HepG2 (cell line): ENCODE results near the gene CD4. TPM values are rescaled to one million over a fixed set of nuclear protein-coding genes. Genes with fewer than 3 reads are reported as not detected.

Experiments used
- CCAR2 ChIP-seq: fragments of 200-400 bp; formaldehyde crosslinking; optimal IDR thresholded peaks from 2 replicates; pipeline ENCODE3; 2018; ENCODE audit warnings: low read depth, mild to moderate bottlenecking, low read length, moderate library complexity
- CCDC6 ChIP-seq: sonication (generic); formaldehyde crosslinking; IDR thresholded peaks from 2 replicates; pipeline ENCODE4 v1.8.1; 2022; ENCODE audit warnings: mild to moderate bottlenecking, missing genetic modification reagents, moderate library complexity
- CEBPB ChIP-seq: IDR thresholded peaks from 2 replicates; pipeline ENCODE4 v1.6.1; 2011; ENCODE audit warnings: low read depth, low read length, improper control_type of control experiment, borderline replicate concordance
- FOXK2 ChIP-seq: fragments of 450-650 bp; IDR thresholded peaks from 2 replicates; pipeline ENCODE4 v1.6.1; 2016
- HMG20A ChIP-seq: IDR thresholded peaks from 2 replicates; pipeline ENCODE4 v1.6.1; 2016; ENCODE audit warnings: borderline replicate concordance
- NFE2L2 ChIP-seq: fragments of 150-350 bp; IDR thresholded peaks from 2 replicates; pipeline ENCODE4 v1.6.1; 2014; ENCODE audit warnings: low read length
- RBFOX2 ChIP-seq: fragments of 200-400 bp; formaldehyde crosslinking; IDR thresholded peaks from 2 replicates; pipeline ENCODE4 v1.6.1; 2017; ENCODE audit warnings: low read depth, mild to moderate bottlenecking, low read length
- TAF15 ChIP-seq: fragments of 200-400 bp; formaldehyde crosslinking; IDR thresholded peaks from one replicate; pipeline ENCODE4 v1.6.1; 2018; ENCODE audit warnings: mild to moderate bottlenecking, low read depth, low read length; ENCODE audit not compliant: poor library complexity, severe bottlenecking
- ZFX ChIP-seq: sonication (generic); formaldehyde crosslinking; IDR thresholded peaks from 2 replicates; pipeline ENCODE4 v1.4.0; 2020; ENCODE audit warnings: mild to moderate bottlenecking, low read depth, missing genetic modification reagents, moderate library complexity
- ZNF251 ChIP-seq: sonication (generic); formaldehyde crosslinking; IDR thresholded peaks from 2 replicates; pipeline ENCODE4 v1.9.0; 2021; ENCODE audit warnings: mild to moderate bottlenecking, missing genetic modification reagents
- ZNF768 ChIP-seq: sonication (generic); formaldehyde crosslinking; IDR thresholded peaks from 2 replicates; pipeline ENCODE4 v1.4.0; 2020; ENCODE audit warnings: missing genetic modification reagents
- polyA plus RNA-seq, 8 experiments: library from polyadenylated mRNA; depleted of rRNA in 3 of 8; stranded (reverse) in 7 of 8; unstranded in 1 of 8; fragments of >200 nt; fragmentation: Illumina TruSeq in 4 of 8; extraction: Trizol in 4 of 8; gene quantifications; 2 replicates each; pipeline versions ENCODE4 v1.2.1 to v1.2.3, GENCODE V29; 2011 to 2016; ENCODE audit warnings: low read depth in 4 of 8, missing spikeins in 1 of 8, mixed read lengths in 1 of 8; ENCODE audit not compliant: insufficient read depth in 1 of 8
- total RNA-seq, 5 experiments: library from RNA; depleted of rRNA; stranded (reverse); fragments of >200 nt; fragmentation: Illumina TruSeq; extraction: Trizol; gene quantifications; 2 replicates each; pipeline ENCODE4 v1.2.3, GENCODE V29; 2016; ENCODE audit warnings: low read depth in 1 of 5
- TF ChIP-seq, protein P1 (sequence below): sonication (generic); formaldehyde crosslinking; IDR thresholded peaks from 2 replicates; pipeline ENCODE4 v1.5.0; 2020; ENCODE audit warnings: mild to moderate bottlenecking, missing genetic modification reagents, moderate library complexity
- TF ChIP-seq, protein P2 (sequence below): sonication (generic); formaldehyde crosslinking; IDR thresholded peaks from 2 replicates; pipeline ENCODE4 v1.5.0; 2020; ENCODE audit warnings: missing genetic modification reagents
- TF ChIP-seq, protein P3 (sequence below): sonication (generic); formaldehyde crosslinking; IDR thresholded peaks from 2 replicates; pipeline ENCODE4 v1.4.0; 2020; ENCODE audit warnings: mild to moderate bottlenecking, missing genetic modification reagents
- TF ChIP-seq, protein P4 (sequence below): sonication (generic); formaldehyde crosslinking; IDR thresholded peaks from 2 replicates; pipeline ENCODE4 v1.5.0; 2020; ENCODE audit warnings: mild to moderate bottlenecking, low read depth, missing genetic modification reagents, borderline replicate concordance

CD4 gene
- total and polyA plus RNA-seq, 2 of the 13 experiments (the other 11 are each of a cell fraction or from before 2014, with no cell fraction given), result 0.07 to 0.95 TPM

DNA sequence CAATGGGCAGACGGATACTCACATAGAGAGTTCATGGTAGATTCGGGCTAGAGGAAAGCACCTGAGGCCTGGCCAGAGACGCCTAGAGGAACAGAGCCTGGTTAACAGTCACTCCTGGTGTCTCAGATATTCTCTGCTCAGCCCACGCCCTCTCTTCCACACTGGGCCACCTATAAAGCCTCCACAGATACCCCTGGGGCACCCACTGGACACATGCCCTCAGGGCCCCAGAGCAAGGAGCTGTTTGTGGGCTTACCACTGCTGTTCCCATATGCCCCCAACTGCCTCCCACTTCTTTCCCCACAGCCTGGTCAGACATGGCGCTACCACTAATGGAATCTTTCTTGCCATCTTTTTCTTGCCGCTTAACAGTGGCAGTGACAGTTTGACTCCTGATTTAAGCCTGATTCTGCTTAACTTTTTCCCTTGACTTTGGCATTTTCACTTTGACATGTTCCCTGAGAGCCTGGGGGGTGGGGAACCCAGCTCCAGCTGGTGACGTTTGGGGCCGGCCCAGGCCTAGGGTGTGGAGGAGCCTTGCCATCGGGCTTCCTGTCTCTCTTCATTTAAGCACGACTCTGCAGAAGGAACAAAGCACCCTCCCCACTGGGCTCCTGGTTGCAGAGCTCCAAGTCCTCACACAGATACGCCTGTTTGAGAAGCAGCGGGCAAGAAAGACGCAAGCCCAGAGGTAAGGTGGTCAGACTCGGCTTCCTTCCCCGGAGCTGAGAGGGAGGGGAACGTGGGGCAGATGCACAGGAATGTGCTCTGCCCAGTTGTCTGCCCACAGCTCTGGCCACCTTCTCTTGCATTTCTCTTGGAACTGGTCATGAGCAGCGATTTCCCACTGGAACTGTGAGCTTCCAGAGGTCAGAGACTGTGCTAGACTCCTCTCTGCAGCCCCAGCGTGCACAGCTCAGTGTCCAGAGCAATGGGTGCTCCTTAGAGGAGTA, at the start of gene CD4 (continued):
- TF ChIP-seq ZNF768 (CRISPR knock-in tag), result 0 out of 2 replicates have a peak, but pooled peaks have one; percentile 20
- TF ChIP-seq CCAR2, result no peak
- no peak for TF ChIP-seq HMG20A
- no peak for TF ChIP-seq CCDC6
- TF ChIP-seq ZNF251, result no peak
- no peak for TF ChIP-seq TAF15
- TF ChIP-seq, protein P1, sequence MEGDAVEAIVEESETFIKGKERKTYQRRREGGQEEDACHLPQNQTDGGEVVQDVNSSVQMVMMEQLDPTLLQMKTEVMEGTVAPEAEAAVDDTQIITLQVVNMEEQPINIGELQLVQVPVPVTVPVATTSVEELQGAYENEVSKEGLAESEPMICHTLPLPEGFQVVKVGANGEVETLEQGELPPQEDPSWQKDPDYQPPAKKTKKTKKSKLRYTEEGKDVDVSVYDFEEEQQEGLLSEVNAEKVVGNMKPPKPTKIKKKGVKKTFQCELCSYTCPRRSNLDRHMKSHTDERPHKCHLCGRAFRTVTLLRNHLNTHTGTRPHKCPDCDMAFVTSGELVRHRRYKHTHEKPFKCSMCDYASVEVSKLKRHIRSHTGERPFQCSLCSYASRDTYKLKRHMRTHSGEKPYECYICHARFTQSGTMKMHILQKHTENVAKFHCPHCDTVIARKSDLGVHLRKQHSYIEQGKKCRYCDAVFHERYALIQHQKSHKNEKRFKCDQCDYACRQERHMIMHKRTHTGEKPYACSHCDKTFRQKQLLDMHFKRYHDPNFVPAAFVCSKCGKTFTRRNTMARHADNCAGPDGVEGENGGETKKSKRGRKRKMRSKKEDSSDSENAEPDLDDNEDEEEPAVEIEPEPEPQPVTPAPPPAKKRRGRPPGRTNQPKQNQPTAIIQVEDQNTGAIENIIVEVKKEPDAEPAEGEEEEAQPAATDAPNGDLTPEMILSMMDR, result no peak
- TF ChIP-seq CEBPB, result no peak
- no peak for TF ChIP-seq NFE2L2
- TF ChIP-seq, protein P2, sequence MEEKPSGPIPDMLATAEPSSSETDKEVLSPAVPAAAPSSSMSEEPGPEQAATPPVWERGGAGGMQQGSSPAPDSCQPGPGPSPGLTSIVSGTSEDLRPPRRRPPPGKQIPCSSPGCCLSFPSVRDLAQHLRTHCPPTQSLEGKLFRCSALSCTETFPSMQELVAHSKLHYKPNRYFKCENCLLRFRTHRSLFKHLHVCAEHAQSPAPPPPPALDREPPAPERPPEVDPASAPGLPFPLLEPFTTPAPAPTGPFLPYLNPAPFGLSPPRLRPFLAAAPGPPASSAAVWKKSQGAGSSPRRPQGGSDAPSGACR, result no peak
- TF ChIP-seq RBFOX2, result no peak
- no peak for TF ChIP-seq FOXK2
- TF ChIP-seq, protein P3, sequence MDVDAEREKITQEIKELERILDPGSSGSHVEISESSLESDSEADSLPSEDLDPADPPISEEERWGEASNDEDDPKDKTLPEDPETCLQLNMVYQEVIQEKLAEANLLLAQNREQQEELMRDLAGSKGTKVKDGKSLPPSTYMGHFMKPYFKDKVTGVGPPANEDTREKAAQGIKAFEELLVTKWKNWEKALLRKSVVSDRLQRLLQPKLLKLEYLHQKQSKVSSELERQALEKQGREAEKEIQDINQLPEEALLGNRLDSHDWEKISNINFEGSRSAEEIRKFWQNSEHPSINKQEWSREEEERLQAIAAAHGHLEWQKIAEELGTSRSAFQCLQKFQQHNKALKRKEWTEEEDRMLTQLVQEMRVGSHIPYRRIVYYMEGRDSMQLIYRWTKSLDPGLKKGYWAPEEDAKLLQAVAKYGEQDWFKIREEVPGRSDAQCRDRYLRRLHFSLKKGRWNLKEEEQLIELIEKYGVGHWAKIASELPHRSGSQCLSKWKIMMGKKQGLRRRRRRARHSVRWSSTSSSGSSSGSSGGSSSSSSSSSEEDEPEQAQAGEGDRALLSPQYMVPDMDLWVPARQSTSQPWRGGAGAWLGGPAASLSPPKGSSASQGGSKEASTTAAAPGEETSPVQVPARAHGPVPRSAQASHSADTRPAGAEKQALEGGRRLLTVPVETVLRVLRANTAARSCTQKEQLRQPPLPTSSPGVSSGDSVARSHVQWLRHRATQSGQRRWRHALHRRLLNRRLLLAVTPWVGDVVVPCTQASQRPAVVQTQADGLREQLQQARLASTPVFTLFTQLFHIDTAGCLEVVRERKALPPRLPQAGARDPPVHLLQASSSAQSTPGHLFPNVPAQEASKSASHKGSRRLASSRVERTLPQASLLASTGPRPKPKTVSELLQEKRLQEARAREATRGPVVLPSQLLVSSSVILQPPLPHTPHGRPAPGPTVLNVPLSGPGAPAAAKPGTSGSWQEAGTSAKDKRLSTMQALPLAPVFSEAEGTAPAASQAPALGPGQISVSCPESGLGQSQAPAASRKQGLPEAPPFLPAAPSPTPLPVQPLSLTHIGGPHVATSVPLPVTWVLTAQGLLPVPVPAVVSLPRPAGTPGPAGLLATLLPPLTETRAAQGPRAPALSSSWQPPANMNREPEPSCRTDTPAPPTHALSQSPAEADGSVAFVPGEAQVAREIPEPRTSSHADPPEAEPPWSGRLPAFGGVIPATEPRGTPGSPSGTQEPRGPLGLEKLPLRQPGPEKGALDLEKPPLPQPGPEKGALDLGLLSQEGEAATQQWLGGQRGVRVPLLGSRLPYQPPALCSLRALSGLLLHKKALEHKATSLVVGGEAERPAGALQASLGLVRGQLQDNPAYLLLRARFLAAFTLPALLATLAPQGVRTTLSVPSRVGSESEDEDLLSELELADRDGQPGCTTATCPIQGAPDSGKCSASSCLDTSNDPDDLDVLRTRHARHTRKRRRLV (CRISPR knock-in tag), result no peak
- TF ChIP-seq, protein P4, sequence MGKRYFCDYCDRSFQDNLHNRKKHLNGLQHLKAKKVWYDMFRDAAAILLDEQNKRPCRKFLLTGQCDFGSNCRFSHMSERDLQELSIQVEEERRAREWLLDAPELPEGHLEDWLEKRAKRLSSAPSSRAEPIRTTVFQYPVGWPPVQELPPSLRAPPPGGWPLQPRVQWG (CRISPR knock-in tag), result no peak
- peak; percentile 44; the same call in 1 of the 2 replicates for TF ChIP-seq ZFX (CRISPR knock-in tag)
